SK-N-SH (cell line): ENCODE results near the gene CACNA1G. TPM values are rescaled to one million over a fixed set of nuclear protein-coding genes. Genes with fewer than 3 reads are reported as not detected.
A peak's percentile ranks its signal among the peaks of the same experiment; 100 is the strongest.

Experiments
- CTCF ChIA-PET: fragments of 300-600, 350-600 bp; formaldehyde crosslinking; extraction: SDS; loops from one replicate; lab custom pipeline; 2021; lab: Yijun Ruan, JAX
- POLR2A ChIA-PET: fragments of 350-600 bp; sonication (Branson Sonifier 250); formaldehyde crosslinking; extraction: SDS; loops from one replicate; lab custom pipeline; 2020; ENCODE audit warnings: antibody characterized with exemption, inconsistent platforms; lab: Yijun Ruan, JAX
- DNase-seq: peaks from one replicate; pipeline ENCODE4 v3.0.0; 2012
- H2AFZ ChIP-seq: fragments of 200-600 bp; sonication (generic); 2 replicates; pipeline ENCODE4 v1.8.1; 2016; ENCODE audit warnings: antibody characterized with exemption, mild to moderate bottlenecking, low read depth
- H3F3A ChIP-seq: fragments of 200-600 bp; sonication (generic); replicated peaks from 2 replicates; pipeline ENCODE3; 2016; ENCODE audit warnings: antibody characterized with exemption, mild to moderate bottlenecking; ENCODE audit not compliant: insufficient read depth
- H3K27ac ChIP-seq, 2 experiments: fragments of 200-500 bp in 1 of 2; fragments of 200-600 bp in 1 of 2; sonication (Bioruptor generic) in 1 of 2; sonication (generic), shearing (Covaris generic) in 1 of 2; 2 replicates each; pipeline versions ENCODE4 v1.5.1 to v1.6.1; 2014 to 2016; ENCODE audit warnings: low read depth in 2 of 2, inconsistent platforms in 1 of 2, low read length in 1 of 2, mild to moderate bottlenecking in 1 of 2, mixed read lengths in 1 of 2
- H3K27me3 ChIP-seq: fragments of 200-600 bp; sonication (generic), shearing (Covaris generic); 2 replicates; pipeline ENCODE4 v1.6.1; 2016; ENCODE audit warnings: mixed run types; ENCODE audit not compliant: insufficient read depth
- H3K36me3 ChIP-seq, 2 experiments: fragments of 200-500 bp in 1 of 2; fragments of 200-600 bp in 1 of 2; sonication (Bioruptor generic) in 1 of 2; sonication (generic) in 1 of 2; replicated peaks in 1 of 2; 2 replicates each; pipeline versions ENCODE3 to v1.5.1; 2014 to 2016; ENCODE audit warnings: low read length in 1 of 2, mild to moderate bottlenecking in 1 of 2; ENCODE audit not compliant: insufficient read depth in 2 of 2, control insufficient read depth in 1 of 2
- H3K4me1 ChIP-seq, 2 experiments: fragments of 200-500 bp in 1 of 2; fragments of 200-600 bp in 1 of 2; sonication (Bioruptor generic) in 1 of 2; sonication (generic), shearing (Covaris generic) in 1 of 2; 2 replicates each; pipeline versions ENCODE4 v1.5.1 to v1.6.1; 2014 to 2016; ENCODE audit warnings: low read depth in 1 of 2, low read length in 1 of 2, mixed run types in 1 of 2; ENCODE audit not compliant: insufficient read depth in 2 of 2, control insufficient read depth in 1 of 2
- H3K4me2 ChIP-seq: fragments of 200-600 bp; sonication (generic), shearing (Covaris generic); 2 replicates; pipeline ENCODE4 v1.6.1; 2017; ENCODE audit warnings: mixed run types
- H3K4me3 ChIP-seq, 2 experiments: fragments of 200-500 bp in 1 of 2; fragments of 200-600 bp in 1 of 2; sonication (Bioruptor generic) in 1 of 2; sonication (generic), shearing (Covaris generic) in 1 of 2; 2 replicates each; pipeline versions ENCODE4 v1.5.1 to v1.8.1; 2014 to 2016; ENCODE audit warnings: low read depth in 2 of 2, inconsistent platforms in 1 of 2, low read length in 1 of 2, mild to moderate bottlenecking in 1 of 2, mixed read lengths in 1 of 2, moderate library complexity in 1 of 2
- H3K79me2 ChIP-seq: fragments of 200-600 bp; sonication (generic); 2 replicates; pipeline ENCODE4 v1.8.1; 2017; ENCODE audit warnings: mild to moderate bottlenecking; ENCODE audit not compliant: insufficient read depth
- H3K9ac ChIP-seq: fragments of 200-600 bp; sonication (generic); 2 replicates; pipeline ENCODE4 v1.6.1; 2017; ENCODE audit warnings: mixed run types
- H3K9me2 ChIP-seq: fragments of 200-600 bp; sonication (generic); 2 replicates; pipeline ENCODE4 v1.6.1; 2017; ENCODE audit warnings: mixed run types
- H3K9me3 ChIP-seq: fragments of 200-600 bp; sonication (generic); 2 replicates; pipeline ENCODE4 v1.6.1; 2017; ENCODE audit warnings: mixed run types, mild to moderate bottlenecking, moderate library complexity
- H4K20me1 ChIP-seq: fragments of 200-600 bp; sonication (generic); 2 replicates; pipeline ENCODE4 v1.6.1; 2017; ENCODE audit warnings: mild to moderate bottlenecking, mixed run types; ENCODE audit not compliant: insufficient read depth
- ELF1 ChIP-seq: IDR thresholded peaks from 2 replicates; pipeline ENCODE4 v1.4.0; 2012
- EP300 ChIP-seq, 2 experiments: IDR thresholded peaks; 2 replicates each; pipeline versions ENCODE4 v1.4.0 to v1.6.1; 2012; ENCODE audit warnings: borderline replicate concordance in 1 of 2, low read depth in 1 of 2, low read length in 1 of 2
- EZH2phosphoT487 ChIP-seq: fragments of 200-600 bp; sonication (generic); IDR thresholded peaks from 2 replicates; pipeline ENCODE4 v1.6.1; 2017; ENCODE audit warnings: low read depth, mixed run types, mild to moderate bottlenecking, antibody characterized with exemption, moderate library complexity, borderline replicate concordance
- FOSL2 ChIP-seq: IDR thresholded peaks from 2 replicates; pipeline ENCODE4 v1.4.0; 2012; ENCODE audit warnings: low read depth, mild to moderate bottlenecking, moderate library complexity, borderline replicate concordance
- FOXJ3 ChIP-seq: sonication (generic); formaldehyde crosslinking; IDR thresholded peaks from 2 replicates; pipeline ENCODE4 v1.5.1; 2020; ENCODE audit warnings: mild to moderate bottlenecking, missing genetic modification reagents
- FOXM1 ChIP-seq: IDR thresholded peaks from 2 replicates; pipeline ENCODE4 v1.4.0; 2012; ENCODE audit warnings: low read depth, mild to moderate bottlenecking
- GABPA ChIP-seq: IDR thresholded peaks from 2 replicates; pipeline ENCODE4 v1.4.0; 2012; ENCODE audit warnings: low read depth, mild to moderate bottlenecking
- IRF3 ChIP-seq: fragments of 150-350 bp; IDR thresholded peaks from 2 replicates; pipeline ENCODE4 v1.6.1; 2016; ENCODE audit warnings: mild to moderate bottlenecking, low read depth, low read length
- JUND ChIP-seq: IDR thresholded peaks from 2 replicates; pipeline ENCODE4 v1.4.0; 2012
- MEF2A ChIP-seq: IDR thresholded peaks from 2 replicates; pipeline ENCODE4 v1.4.0; 2012; ENCODE audit warnings: low read depth, borderline replicate concordance
- NFIC ChIP-seq: IDR thresholded peaks from 2 replicates; pipeline ENCODE4 v1.4.0; 2012; ENCODE audit warnings: borderline replicate concordance
- PBX3 ChIP-seq: IDR thresholded peaks from 2 replicates; pipeline ENCODE4; 2012
- POLR2AphosphoS5 ChIP-seq: IDR thresholded peaks from 2 replicates; pipeline ENCODE4 v1.6.1; 2012; ENCODE audit warnings: low read depth, low read length
- WGBS: methylation state at CpG from one replicate; pipeline ENCODE4 v1.1.6; 2017; ENCODE audit warnings: low lambda C conversion rate; 5-methylcytosine and 5-hydroxymethylcytosine counted together
- polyA plus RNA-seq, 3 experiments: library from polyadenylated mRNA; depleted of rRNA; stranded (reverse); fragments of >200 nt; gene quantifications; 2 replicates each; pipeline ENCODE4 v1.2.3, GENCODE V29; 2012
- TF ChIP-seq, protein P1 (sequence below): IDR thresholded peaks from 2 replicates; pipeline ENCODE4 v1.4.0; 2012; ENCODE audit warnings: low read depth, borderline replicate concordance
- TF ChIP-seq, protein P2 (sequence below): IDR thresholded peaks from 2 replicates; pipeline ENCODE4 v1.4.0; 2012; ENCODE audit warnings: low read depth

The CACNA1G gene
- polyA plus RNA-seq, 1 of the 3 experiments (the other 2 are of a cell fraction): 0.21 TPM

DNA sequence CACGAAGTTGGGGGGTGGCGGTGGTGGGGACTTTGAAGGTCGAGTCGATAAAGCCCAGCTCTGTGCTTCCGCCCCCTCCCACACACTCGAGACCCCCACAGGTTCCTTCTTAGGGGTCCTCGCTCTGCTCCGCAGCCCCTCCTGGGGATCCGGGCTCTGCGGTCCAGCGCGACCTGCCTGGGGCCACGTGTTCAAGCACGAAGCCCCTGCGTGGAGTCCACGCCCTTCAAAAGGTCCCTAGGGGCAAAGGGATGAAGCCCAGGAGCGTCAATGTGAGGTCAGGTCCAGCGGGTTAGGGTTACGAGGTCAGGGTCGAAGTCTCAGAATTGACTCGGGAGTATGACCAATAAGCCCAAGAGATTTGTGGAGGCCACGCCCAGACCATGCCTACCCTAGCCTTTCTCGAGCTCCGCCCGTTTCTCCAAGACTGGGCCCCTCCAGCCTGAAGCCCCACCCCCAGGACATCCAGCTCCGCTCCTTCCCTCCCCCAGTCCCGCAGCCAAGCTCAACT lies 786 bp upstream of the CACNA1G start:
- H3K79me2 ChIP-seq: no peaks in the 10 kb centered on the region
- H3K9me2 ChIP-seq: no peaks in the 10 kb centered on the region
- H3K36me3 ChIP-seq: peaks cover 0 to 11% of the 10 kb centered on the region in 2 experiments
- no peak for TF ChIP-seq FOXJ3 (CRISPR knock-in tag)
- TF ChIP-seq MEF2A: no peak
- TF ChIP-seq ELF1: no peak
- no peak for TF ChIP-seq GABPA
- TF ChIP-seq, protein P1, sequence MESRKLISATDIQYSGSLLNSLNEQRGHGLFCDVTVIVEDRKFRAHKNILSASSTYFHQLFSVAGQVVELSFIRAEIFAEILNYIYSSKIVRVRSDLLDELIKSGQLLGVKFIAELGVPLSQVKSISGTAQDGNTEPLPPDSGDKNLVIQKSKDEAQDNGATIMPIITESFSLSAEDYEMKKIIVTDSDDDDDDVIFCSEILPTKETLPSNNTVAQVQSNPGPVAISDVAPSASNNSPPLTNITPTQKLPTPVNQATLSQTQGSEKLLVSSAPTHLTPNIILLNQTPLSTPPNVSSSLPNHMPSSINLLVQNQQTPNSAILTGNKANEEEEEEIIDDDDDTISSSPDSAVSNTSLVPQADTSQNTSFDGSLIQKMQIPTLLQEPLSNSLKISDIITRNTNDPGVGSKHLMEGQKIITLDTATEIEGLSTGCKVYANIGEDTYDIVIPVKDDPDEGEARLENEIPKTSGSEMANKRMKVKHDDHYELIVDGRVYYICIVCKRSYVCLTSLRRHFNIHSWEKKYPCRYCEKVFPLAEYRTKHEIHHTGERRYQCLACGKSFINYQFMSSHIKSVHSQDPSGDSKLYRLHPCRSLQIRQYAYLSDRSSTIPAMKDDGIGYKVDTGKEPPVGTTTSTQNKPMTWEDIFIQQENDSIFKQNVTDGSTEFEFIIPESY: no peak
- TF ChIP-seq, protein P2, sequence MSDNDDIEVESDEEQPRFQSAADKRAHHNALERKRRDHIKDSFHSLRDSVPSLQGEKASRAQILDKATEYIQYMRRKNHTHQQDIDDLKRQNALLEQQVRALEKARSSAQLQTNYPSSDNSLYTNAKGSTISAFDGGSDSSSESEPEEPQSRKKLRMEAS: peak; percentile 67; the same call in 1 of the 2 replicates
- TF ChIP-seq FOXM1: no peak
- no peak for TF ChIP-seq NFIC
- TF ChIP-seq EP300 (IDR thresholded peaks at IDR 0.05; ENCODE audit: borderline replicate concordance in 1 of 2, low read depth in 1 of 2, low read length in 1 of 2): no peak
- H3K27ac ChIP-seq: no peak overlapping the region
- no peak overlapping the region for H3K9ac ChIP-seq
- peak overlapping the region; percentile 100 for H3K4me2 ChIP-seq
- peaks cover 20% of the 10 kb centered on the region for H3F3A ChIP-seq
- CTCF ChIA-PET: interaction anchor here (0.9 to 7.2 kb wide), 12 partner anchors 9 to 124 kb away, joined by 3 to 209 read pairs (median 6); no protein-coding TSS in a partner anchor
- peak; percentile 82 for DNase-seq
- WGBS: 19% methylated on average over 27 of the region's 27 CpGs
- H2AFZ ChIP-seq: peak overlapping the region; percentile 79; the same call in 1 of the 2 replicates
- H3K4me3 ChIP-seq: peak overlapping the region; percentile 49 to 74
- no peaks in the 10 kb centered on the region for H3K9me3 ChIP-seq
- H3K27me3 ChIP-seq: peaks cover 31% of the 10 kb centered on the region
- POLR2A ChIA-PET: interaction anchor here (1.1 to 1.2 kb wide), 2 partner anchors 66 to 149 kb away, joined by 3 to 6 read pairs; no protein-coding TSS in a partner anchor
- H3K4me1 ChIP-seq: peaks cover 10 to 77% of the 10 kb centered on the region in 2 experiments
- no peaks in the 10 kb centered on the region for H4K20me1 ChIP-seq

DNA sequence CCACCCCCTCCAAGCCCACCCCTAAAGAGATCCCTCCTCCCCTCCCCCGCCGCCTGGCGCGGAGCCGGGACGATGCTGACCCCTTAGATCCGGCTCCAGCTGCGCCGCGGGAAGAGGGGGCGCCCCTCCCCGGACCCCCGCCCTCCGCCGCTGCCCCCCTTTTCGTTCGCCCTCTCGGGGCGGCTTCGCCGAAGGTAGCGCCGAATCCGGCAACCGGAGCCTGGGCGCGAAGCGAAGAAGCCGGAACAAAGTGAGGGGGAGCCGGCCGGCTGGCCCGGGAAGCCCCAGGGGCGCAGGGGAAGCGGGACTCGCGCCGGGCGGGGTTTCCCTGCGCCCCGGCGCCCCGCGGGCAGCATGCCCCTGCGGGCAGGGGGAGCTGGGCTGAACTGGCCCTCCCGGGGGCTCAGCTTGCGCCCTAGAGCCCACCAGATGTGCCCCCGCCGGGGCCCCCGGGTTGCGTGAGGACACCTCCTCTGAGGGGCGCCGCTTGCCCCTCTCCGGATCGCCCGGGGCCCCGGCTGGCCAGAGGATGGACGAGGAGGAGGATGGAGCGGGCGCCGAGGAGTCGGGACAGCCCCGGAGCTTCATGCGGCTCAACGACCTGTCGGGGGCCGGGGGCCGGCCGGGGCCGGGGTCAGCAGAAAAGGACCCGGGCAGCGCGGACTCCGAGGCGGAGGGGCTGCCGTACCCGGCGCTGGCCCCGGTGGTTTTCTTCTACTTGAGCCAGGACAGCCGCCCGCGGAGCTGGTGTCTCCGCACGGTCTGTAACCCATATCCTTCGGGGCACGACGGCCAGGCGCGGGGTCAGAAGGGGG lies 623 bp downstream of the CACNA1G start:
- peaks cover 31% of the 10 kb centered on the region for H3K27me3 ChIP-seq
- peaks cover 0 to under 1% of the 10 kb centered on the region in 2 experiments for H3K36me3 ChIP-seq
- peaks cover 20% of the 10 kb centered on the region for H3F3A ChIP-seq
- peaks cover 17 to 87% of the 10 kb centered on the region in 2 experiments for H3K4me1 ChIP-seq
- ChIA-PET CTCF (interaction anchor here (0.6 to 7.2 kb wide), 21 partner anchors 9 to 302 kb away, joined by 3 to 209 read pairs (median 6); partner anchors contain the start of gene SPATA20), POLR2A (interaction anchor here (0.6 to 1.2 kb wide), 4 partner anchors 9 to 305 kb away, joined by 3 to 6 read pairs (median 3); no protein-coding TSS in a partner anchor)
- peak; percentile 66 for DNase-seq
- H3K4me2 ChIP-seq: peak overlapping the region; percentile 100
- no peaks in the 10 kb centered on the region for H3K9me3 ChIP-seq
- H3K27ac ChIP-seq: no peak overlapping the region
- no peak overlapping the region for H3K9ac ChIP-seq
- no peak for TF ChIP-seq JUND
- TF ChIP-seq PBX3: no peak
- no peak for TF ChIP-seq POLR2AphosphoS5
- TF ChIP-seq IRF3: no peak
- no peak for TF ChIP-seq FOSL2
- peak; percentile 97 for TF ChIP-seq EZH2phosphoT487
- no peaks in the 10 kb centered on the region for H3K9me2 ChIP-seq
- H3K4me3 ChIP-seq: peak overlapping the region; percentile 49 to 74; a peak in 3 of 4 replicates
- no peak overlapping the region; the same call in 1 of the 2 replicates for H2AFZ ChIP-seq
- no peaks in the 10 kb centered on the region for H3K79me2 ChIP-seq
- WGBS: under 1% methylated on average over 42 of the region's 88 CpGs
- H4K20me1 ChIP-seq: no peaks in the 10 kb centered on the region
